ENCODE measurements around the gene CCDC34.

DNA sequence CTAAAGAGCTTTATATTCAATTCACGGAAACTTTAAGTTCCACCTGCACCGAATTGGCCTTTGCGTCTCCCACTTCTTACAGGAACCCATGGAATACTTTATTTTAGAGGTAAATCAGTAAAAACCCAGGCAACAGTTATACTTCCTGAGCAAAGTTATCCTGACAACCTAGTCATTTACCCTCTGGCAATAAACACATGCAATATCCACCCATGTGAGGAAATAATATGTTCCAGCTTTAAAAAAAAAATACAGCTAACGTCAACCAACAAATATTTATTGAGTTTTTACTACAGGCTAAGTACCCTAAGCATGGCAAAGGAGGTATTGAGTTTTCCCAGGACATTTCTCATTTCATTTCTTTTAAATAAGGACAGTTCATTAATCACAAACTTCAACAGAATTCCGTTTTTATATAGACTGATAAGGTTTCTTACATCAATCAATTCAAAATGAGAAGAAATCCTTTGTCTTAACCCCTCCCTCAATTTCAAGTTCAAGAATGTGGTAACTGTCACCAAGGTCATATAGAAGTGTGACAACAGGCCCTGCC, 38.3 kb upstream of the CCDC34 start:
- TF ChIP-seq EZH2 (IDR thresholded peaks at IDR 0.05; ENCODE audit: borderline replicate concordance, low read depth, low read length, severe bottlenecking) = no peak
- TF ChIP-seq, protein P1, sequence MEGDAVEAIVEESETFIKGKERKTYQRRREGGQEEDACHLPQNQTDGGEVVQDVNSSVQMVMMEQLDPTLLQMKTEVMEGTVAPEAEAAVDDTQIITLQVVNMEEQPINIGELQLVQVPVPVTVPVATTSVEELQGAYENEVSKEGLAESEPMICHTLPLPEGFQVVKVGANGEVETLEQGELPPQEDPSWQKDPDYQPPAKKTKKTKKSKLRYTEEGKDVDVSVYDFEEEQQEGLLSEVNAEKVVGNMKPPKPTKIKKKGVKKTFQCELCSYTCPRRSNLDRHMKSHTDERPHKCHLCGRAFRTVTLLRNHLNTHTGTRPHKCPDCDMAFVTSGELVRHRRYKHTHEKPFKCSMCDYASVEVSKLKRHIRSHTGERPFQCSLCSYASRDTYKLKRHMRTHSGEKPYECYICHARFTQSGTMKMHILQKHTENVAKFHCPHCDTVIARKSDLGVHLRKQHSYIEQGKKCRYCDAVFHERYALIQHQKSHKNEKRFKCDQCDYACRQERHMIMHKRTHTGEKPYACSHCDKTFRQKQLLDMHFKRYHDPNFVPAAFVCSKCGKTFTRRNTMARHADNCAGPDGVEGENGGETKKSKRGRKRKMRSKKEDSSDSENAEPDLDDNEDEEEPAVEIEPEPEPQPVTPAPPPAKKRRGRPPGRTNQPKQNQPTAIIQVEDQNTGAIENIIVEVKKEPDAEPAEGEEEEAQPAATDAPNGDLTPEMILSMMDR (IDR thresholded peaks at IDR 0.05; ENCODE audit: borderline replicate concordance, extremely low read depth, low read length, poor library complexity, severe bottlenecking) = no peak

Measured in DND-41 (cell line).